GM23338 (cell line): Measurements from ENCODE around the gene PRUNE2. TPM values are rescaled to one million over a fixed set of nuclear protein-coding genes. Genes with fewer than 3 reads are reported as not detected.

Experiments
- ATAC-seq: fragments of 200-7000 bp; cut with Tn5 transposase; 3 replicates; pipeline ENCODE4 v1.9.1; 2020
- DNase-seq: peaks from one replicate; pipeline ENCODE4 v3.0.0-alpha.2; 2015; ENCODE audit warnings: low spot score
- H2AFZ ChIP-seq: fragments of 200-600 bp; sonication (generic); 2 replicates; pipeline ENCODE4 v1.8.0; 2016; ENCODE audit warnings: antibody characterized with exemption, mild to moderate bottlenecking, moderate library complexity
- H3F3A ChIP-seq: fragments of 200-600 bp; sonication (generic); replicated peaks from 2 replicates; pipeline ENCODE4 v1.8.0; 2017; ENCODE audit warnings: antibody characterized with exemption, mixed run types, low read depth
- H3K27ac ChIP-seq: fragments of 200-600 bp; sonication (generic); 2 replicates; pipeline ENCODE4 v1.6.1; 2016; ENCODE audit warnings: low read depth
- H3K27me3 ChIP-seq: fragments of 200-600 bp; sonication (generic); 2 replicates; pipeline ENCODE4 v1.8.0; 2016; ENCODE audit warnings: mild to moderate bottlenecking, mixed run types, moderate library complexity; ENCODE audit not compliant: insufficient read depth
- H3K36me3 ChIP-seq: fragments of 200-600 bp; sonication (generic); 2 replicates; pipeline ENCODE4 v1.8.0; 2016; ENCODE audit warnings: mild to moderate bottlenecking; ENCODE audit not compliant: insufficient read depth
- H3K4me1 ChIP-seq: fragments of 200-600 bp; sonication (generic); 2 replicates; pipeline ENCODE4 v1.8.0; 2016; ENCODE audit warnings: mild to moderate bottlenecking, moderate library complexity; ENCODE audit not compliant: insufficient read depth
- H3K4me2 ChIP-seq: fragments of 200-600 bp; sonication (generic); 2 replicates; pipeline ENCODE4 v1.7.1; 2017; ENCODE audit warnings: mixed run types
- H3K4me3 ChIP-seq: fragments of 200-600 bp; sonication (generic); 2 replicates; pipeline ENCODE4 v1.6.1; 2016; ENCODE audit warnings: mixed run types
- H3K79me2 ChIP-seq: fragments of 200-600 bp; sonication (generic); replicated peaks from 2 replicates; pipeline ENCODE4 v1.8.0; 2017; ENCODE audit warnings: mild to moderate bottlenecking; ENCODE audit not compliant: insufficient read depth
- H3K9me2 ChIP-seq: fragments of 200-600 bp; sonication (generic); 2 replicates; pipeline ENCODE4 v1.8.0; 2017; ENCODE audit not compliant: insufficient read depth
- H4K20me1 ChIP-seq: fragments of 200-600 bp; sonication (generic); replicated peaks from 2 replicates; pipeline ENCODE4 v1.8.0; 2017; ENCODE audit warnings: mild to moderate bottlenecking; ENCODE audit not compliant: insufficient read depth
- H3K27ac Mint-ChIP-seq: 2 replicates; pipeline ENCODE4 v1.8.0; 2020; ENCODE audit warnings: inconsistent platforms, mild to moderate bottlenecking, moderate library complexity, mixed read lengths
- H3K27me3 Mint-ChIP-seq: 3 replicates; pipeline ENCODE4 v1.8.0; 2022; ENCODE audit warnings: low read depth, mild to moderate bottlenecking, moderate library complexity, mixed read lengths, inconsistent platforms; ENCODE audit not compliant: insufficient read depth, poor library complexity
- H3K36me3 Mint-ChIP-seq: 3 replicates; pipeline ENCODE4 v1.8.0; 2021; ENCODE audit warnings: low read depth, mild to moderate bottlenecking, inconsistent platforms, moderate library complexity, mixed read lengths
- H3K4me1 Mint-ChIP-seq: 3 replicates; pipeline ENCODE4 v1.8.0; 2020; ENCODE audit warnings: mild to moderate bottlenecking, inconsistent platforms, mixed read lengths
- H3K4me3 Mint-ChIP-seq: 3 replicates; pipeline ENCODE4 v1.8.0; 2021; ENCODE audit warnings: moderate library complexity, mild to moderate bottlenecking, inconsistent platforms, mixed read lengths
- H3K9me3 Mint-ChIP-seq: 3 replicates; pipeline ENCODE4 v1.8.0; 2020; ENCODE audit warnings: moderate library complexity, mild to moderate bottlenecking, inconsistent platforms, mixed read lengths
- CREB1 ChIP-seq: fragments of 250-450 bp; sonication (Bioruptor Pico); IDR thresholded peaks from 2 replicates; pipeline ENCODE4 v1.5.0; 2020; ENCODE audit warnings: low read depth, mild to moderate bottlenecking, moderate library complexity
- EZH2 ChIP-seq: fragments of 200-600 bp; sonication (generic); IDR thresholded peaks from one replicate; pipeline ENCODE4 v1.8.0; 2017; ENCODE audit warnings: antibody characterized with exemption, mild to moderate bottlenecking, low read depth; ENCODE audit not compliant: unreplicated experiment
- EZH2phosphoT487 ChIP-seq: fragments of 200-600 bp; sonication (generic); IDR thresholded peaks from one replicate; pipeline ENCODE4 v1.8.1; 2018; ENCODE audit warnings: antibody characterized with exemption; ENCODE audit not compliant: unreplicated experiment
- JUNB ChIP-seq: IDR thresholded peaks from one replicate; pipeline ENCODE4 v1.6.1; 2016; ENCODE audit warnings: antibody characterized with exemption; ENCODE audit not compliant: unreplicated experiment
- NANOG ChIP-seq: IDR thresholded peaks from 2 replicates; pipeline ENCODE4 v1.6.1; 2016; ENCODE audit warnings: antibody characterized with exemption, borderline replicate concordance
- POLR2AphosphoS5 ChIP-seq: IDR thresholded peaks from 2 replicates; pipeline ENCODE4 v1.6.1; 2016; ENCODE audit warnings: antibody characterized with exemption, low read depth
- STAT1 ChIP-seq: IDR thresholded peaks from one replicate; pipeline ENCODE4 v1.6.1; 2016; ENCODE audit warnings: antibody characterized with exemption; ENCODE audit not compliant: unreplicated experiment
- ZNF114 ChIP-seq: fragments of 250-450 bp; sonication (Bioruptor Pico); IDR thresholded peaks from 2 replicates; pipeline ENCODE4 v1.5.0; 2020; ENCODE audit warnings: mild to moderate bottlenecking, moderate library complexity
- ZNF331 ChIP-seq: fragments of 250-450 bp; sonication (Bioruptor Pico); IDR thresholded peaks from 2 replicates; pipeline ENCODE4 v1.5.0; 2020; ENCODE audit warnings: low read depth, mild to moderate bottlenecking, moderate library complexity
- polyA plus RNA-seq: library from polyadenylated mRNA; unstranded; fragments of >200 nt; fragmentation: Nextera tagmentation; extraction: Ambion mirVana; gene quantifications from 2 replicates; pipeline ENCODE4 v1.2.1, GENCODE V29; 2016
- total RNA-seq: library from RNA; depleted of rRNA; stranded (reverse); fragments of >200 nt; shearing (Covaris generic); gene quantifications from 2 replicates; pipeline ENCODE4 v1.2.3, GENCODE V29; 2014
- TF ChIP-seq, protein P1 (sequence below): fragments of 250-450 bp; sonication (Bioruptor Pico); IDR thresholded peaks from 2 replicates; pipeline ENCODE4 v1.5.0; 2020; ENCODE audit warnings: mild to moderate bottlenecking, moderate library complexity
- TF ChIP-seq, protein P2 (sequence below): IDR thresholded peaks from one replicate; pipeline ENCODE4 v1.6.1; 2018; ENCODE audit warnings: antibody characterized with exemption; ENCODE audit not compliant: unreplicated experiment
- TF ChIP-seq, protein P3 (sequence below): IDR thresholded peaks from 2 replicates; pipeline ENCODE4 v1.6.1; 2016; ENCODE audit warnings: antibody characterized with exemption

PRUNE2 gene
- total and polyA plus RNA-seq, 2 experiments from 2014 or later = 10.6 to 26.5 TPM

GRCh38 chr9:76820431-76820830 lies 85.5 kb downstream of the PRUNE2 start:
- no peak overlapping the region for H3K4me2 ChIP-seq
- Mint-ChIP-seq H3K36me3 (no peaks in the 10 kb centered on the region; the same call in 2 of the 3 replicates), H3K27me3 (peaks cover 4% of the 10 kb centered on the region), H3K27ac (no peak overlapping the region), H3K4me3 (no peak overlapping the region), H3K9me3 (no peaks in the 10 kb centered on the region), H3K4me1 (peaks cover 18% of the 10 kb centered on the region)
- no peak overlapping the region for H3K27ac ChIP-seq
- no peak overlapping the region for H2AFZ ChIP-seq
- no peaks in the 10 kb centered on the region for H3F3A ChIP-seq
- H4K20me1 ChIP-seq = no peaks in the 10 kb centered on the region
- 0 out of 2 replicates have a peak, but pooled peaks cover 7% of the 10 kb centered on the region for H3K9me2 ChIP-seq
- no peak overlapping the region for H3K4me3 ChIP-seq
- TF ChIP-seq EZH2 = no peak
- TF ChIP-seq, protein P1, sequence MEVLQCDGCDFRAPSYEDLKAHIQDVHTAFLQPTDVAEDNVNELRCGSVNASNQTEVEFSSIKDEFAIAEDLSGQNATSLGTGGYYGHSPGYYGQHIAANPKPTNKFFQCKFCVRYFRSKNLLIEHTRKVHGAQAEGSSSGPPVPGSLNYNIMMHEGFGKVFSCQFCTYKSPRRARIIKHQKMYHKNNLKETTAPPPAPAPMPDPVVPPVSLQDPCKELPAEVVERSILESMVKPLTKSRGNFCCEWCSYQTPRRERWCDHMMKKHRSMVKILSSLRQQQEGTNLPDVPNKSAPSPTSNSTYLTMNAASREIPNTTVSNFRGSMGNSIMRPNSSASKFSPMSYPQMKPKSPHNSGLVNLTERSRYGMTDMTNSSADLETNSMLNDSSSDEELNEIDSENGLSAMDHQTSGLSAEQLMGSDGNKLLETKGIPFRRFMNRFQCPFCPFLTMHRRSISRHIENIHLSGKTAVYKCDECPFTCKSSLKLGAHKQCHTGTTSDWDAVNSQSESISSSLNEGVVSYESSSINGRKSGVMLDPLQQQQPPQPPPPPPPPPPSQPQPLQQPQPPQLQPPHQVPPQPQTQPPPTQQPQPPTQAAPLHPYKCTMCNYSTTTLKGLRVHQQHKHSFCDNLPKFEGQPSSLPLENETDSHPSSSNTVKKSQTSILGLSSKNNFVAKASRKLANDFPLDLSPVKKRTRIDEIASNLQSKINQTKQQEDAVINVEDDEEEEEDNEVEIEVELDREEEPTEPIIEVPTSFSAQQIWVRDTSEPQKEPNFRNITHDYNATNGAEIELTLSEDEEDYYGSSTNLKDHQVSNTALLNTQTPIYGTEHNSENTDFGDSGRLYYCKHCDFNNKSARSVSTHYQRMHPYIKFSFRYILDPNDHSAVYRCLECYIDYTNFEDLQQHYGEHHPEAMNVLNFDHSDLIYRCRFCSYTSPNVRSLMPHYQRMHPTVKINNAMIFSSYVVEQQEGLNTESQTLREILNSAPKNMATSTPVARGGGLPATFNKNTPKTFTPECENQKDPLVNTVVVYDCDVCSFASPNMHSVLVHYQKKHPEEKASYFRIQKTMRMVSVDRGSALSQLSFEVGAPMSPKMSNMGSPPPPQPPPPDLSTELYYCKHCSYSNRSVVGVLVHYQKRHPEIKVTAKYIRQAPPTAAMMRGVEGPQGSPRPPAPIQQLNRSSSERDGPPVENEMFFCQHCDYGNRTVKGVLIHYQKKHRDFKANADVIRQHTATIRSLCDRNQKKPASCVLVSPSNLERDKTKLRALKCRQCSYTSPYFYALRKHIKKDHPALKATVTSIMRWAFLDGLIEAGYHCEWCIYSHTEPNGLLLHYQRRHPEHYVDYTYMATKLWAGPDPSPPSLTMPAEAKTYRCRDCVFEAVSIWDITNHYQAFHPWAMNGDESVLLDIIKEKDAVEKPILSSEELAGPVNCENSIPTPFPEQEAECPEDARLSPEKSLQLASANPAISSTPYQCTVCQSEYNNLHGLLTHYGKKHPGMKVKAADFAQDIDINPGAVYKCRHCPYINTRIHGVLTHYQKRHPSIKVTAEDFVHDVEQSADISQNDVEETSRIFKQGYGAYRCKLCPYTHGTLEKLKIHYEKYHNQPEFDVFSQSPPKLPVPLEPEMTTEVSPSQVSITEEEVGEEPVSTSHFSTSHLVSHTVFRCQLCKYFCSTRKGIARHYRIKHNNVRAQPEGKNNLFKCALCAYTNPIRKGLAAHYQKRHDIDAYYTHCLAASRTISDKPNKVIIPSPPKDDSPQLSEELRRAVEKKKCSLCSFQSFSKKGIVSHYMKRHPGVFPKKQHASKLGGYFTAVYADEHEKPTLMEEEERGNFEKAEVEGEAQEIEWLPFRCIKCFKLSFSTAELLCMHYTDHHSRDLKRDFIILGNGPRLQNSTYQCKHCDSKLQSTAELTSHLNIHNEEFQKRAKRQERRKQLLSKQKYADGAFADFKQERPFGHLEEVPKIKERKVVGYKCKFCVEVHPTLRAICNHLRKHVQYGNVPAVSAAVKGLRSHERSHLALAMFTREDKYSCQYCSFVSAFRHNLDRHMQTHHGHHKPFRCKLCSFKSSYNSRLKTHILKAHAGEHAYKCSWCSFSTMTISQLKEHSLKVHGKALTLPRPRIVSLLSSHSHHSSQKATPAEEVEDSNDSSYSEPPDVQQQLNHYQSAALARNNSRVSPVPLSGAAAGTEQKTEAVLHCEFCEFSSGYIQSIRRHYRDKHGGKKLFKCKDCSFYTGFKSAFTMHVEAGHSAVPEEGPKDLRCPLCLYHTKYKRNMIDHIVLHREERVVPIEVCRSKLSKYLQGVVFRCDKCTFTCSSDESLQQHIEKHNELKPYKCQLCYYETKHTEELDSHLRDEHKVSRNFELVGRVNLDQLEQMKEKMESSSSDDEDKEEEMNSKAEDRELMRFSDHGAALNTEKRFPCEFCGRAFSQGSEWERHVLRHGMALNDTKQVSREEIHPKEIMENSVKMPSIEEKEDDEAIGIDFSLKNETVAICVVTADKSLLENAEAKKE (CRISPR knock-in tag) = no peak
- no peaks in the 10 kb centered on the region for H3K27me3 ChIP-seq
- H3K4me1 ChIP-seq = peaks cover 9% of the 10 kb centered on the region
- ATAC-seq (no peak), DNase-seq (no peak)
- no peaks in the 10 kb centered on the region for H3K79me2 ChIP-seq
- no peaks in the 10 kb centered on the region for H3K36me3 ChIP-seq

- H3K4me1 Mint-ChIP-seq = peaks cover 8% of the 10 kb centered on the region; the same call in 2 of the 3 replicates
- H3K79me2 ChIP-seq = no peaks in the 10 kb centered on the region
- no peak overlapping the region for H2AFZ ChIP-seq
- H3K9me2 ChIP-seq = no peaks in the 10 kb centered on the region
- peak overlapping the region; percentile 34 for H3K27ac Mint-ChIP-seq
- ATAC-seq (peak; percentile 57), DNase-seq (no peak)
- no peak overlapping the region for H3K4me2 ChIP-seq
- no peaks in the 10 kb centered on the region for H4K20me1 ChIP-seq
- no peaks in the 10 kb centered on the region for H3K27me3 ChIP-seq
- no peaks in the 10 kb centered on the region for H3F3A ChIP-seq
- no peaks in the 10 kb centered on the region for H3K9me3 Mint-ChIP-seq
- no peak overlapping the region for H3K4me3 ChIP-seq
- H3K27ac ChIP-seq = no peak overlapping the region
- H3K36me3 ChIP-seq = no peaks in the 10 kb centered on the region
- no peaks in the 10 kb centered on the region for H3K36me3 Mint-ChIP-seq
- peaks cover 2% of the 10 kb centered on the region for H3K27me3 Mint-ChIP-seq
- no peaks in the 10 kb centered on the region for H3K4me1 ChIP-seq
- no peak overlapping the region for H3K4me3 Mint-ChIP-seq
- TF ChIP-seq, protein P2, sequence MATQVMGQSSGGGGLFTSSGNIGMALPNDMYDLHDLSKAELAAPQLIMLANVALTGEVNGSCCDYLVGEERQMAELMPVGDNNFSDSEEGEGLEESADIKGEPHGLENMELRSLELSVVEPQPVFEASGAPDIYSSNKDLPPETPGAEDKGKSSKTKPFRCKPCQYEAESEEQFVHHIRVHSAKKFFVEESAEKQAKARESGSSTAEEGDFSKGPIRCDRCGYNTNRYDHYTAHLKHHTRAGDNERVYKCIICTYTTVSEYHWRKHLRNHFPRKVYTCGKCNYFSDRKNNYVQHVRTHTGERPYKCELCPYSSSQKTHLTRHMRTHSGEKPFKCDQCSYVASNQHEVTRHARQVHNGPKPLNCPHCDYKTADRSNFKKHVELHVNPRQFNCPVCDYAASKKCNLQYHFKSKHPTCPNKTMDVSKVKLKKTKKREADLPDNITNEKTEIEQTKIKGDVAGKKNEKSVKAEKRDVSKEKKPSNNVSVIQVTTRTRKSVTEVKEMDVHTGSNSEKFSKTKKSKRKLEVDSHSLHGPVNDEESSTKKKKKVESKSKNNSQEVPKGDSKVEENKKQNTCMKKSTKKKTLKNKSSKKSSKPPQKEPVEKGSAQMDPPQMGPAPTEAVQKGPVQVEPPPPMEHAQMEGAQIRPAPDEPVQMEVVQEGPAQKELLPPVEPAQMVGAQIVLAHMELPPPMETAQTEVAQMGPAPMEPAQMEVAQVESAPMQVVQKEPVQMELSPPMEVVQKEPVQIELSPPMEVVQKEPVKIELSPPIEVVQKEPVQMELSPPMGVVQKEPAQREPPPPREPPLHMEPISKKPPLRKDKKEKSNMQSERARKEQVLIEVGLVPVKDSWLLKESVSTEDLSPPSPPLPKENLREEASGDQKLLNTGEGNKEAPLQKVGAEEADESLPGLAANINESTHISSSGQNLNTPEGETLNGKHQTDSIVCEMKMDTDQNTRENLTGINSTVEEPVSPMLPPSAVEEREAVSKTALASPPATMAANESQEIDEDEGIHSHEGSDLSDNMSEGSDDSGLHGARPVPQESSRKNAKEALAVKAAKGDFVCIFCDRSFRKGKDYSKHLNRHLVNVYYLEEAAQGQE = no peak
- no peak for TF ChIP-seq NANOG
- TF ChIP-seq JUNB = no peak
- no peak for TF ChIP-seq CREB1 (CRISPR knock-in tag)
- TF ChIP-seq ZNF331 (CRISPR knock-in tag) = no peak
- no peak for TF ChIP-seq STAT1
- TF ChIP-seq, protein P3, sequence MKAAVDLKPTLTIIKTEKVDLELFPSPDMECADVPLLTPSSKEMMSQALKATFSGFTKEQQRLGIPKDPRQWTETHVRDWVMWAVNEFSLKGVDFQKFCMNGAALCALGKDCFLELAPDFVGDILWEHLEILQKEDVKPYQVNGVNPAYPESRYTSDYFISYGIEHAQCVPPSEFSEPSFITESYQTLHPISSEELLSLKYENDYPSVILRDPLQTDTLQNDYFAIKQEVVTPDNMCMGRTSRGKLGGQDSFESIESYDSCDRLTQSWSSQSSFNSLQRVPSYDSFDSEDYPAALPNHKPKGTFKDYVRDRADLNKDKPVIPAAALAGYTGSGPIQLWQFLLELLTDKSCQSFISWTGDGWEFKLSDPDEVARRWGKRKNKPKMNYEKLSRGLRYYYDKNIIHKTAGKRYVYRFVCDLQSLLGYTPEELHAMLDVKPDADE = no peak
- TF ChIP-seq EZH2phosphoT487 = no peak
- TF ChIP-seq ZNF114 (CRISPR knock-in tag) = no peak
- TF ChIP-seq POLR2AphosphoS5 = no peak
- TF ChIP-seq EZH2 = no peak
Measured at GRCh38 chr9:76818271-76818670, 87.6 kb downstream of the PRUNE2 start.
